Left lung (tissue), 10 donors: ENCODE measurements around the gene SSX2IP. TPM values are rescaled to one million over a fixed set of nuclear protein-coding genes. Genes with fewer than 3 reads are reported as not detected.

Experiments used
- ATAC-seq: fragments of 200-7000 bp; cut with Tn5 transposase; one replicate; pipeline ENCODE4 v1.9.1; 2020; ENCODE audit warnings: moderate library complexity
- DNase-seq, 4 donors: peaks; one replicate each; pipeline ENCODE4 v3.0.0-alpha.2; 2013 to 2020
- H3K27ac ChIP-seq, 2 donors: fragments of 200-600 bp; sonication (generic) in 1 of 2; one replicate each; pipeline versions ENCODE4 v1.5.0 to v1.8.0; 2020 to 2021
- H3K27me3 ChIP-seq, 2 donors: fragments of 200-600 bp; sonication (generic) in 1 of 2; one replicate each; pipeline versions ENCODE4 v1.5.0 to v1.8.0; 2020 to 2021
- H3K36me3 ChIP-seq, 2 donors: fragments of 200-600 bp; sonication (generic) in 1 of 2; one replicate each; pipeline versions ENCODE4 v1.5.0 to v1.8.0; 2020 to 2021
- H3K4me1 ChIP-seq, 2 donors: fragments of 200-600 bp; one replicate each; pipeline ENCODE4 v1.8.0; 2021
- H3K4me3 ChIP-seq, 2 donors: fragments of 200-600 bp; sonication (generic) in 1 of 2; one replicate each; pipeline versions ENCODE4 v1.5.0 to v1.8.0; 2020 to 2021; ENCODE audit warnings: mild to moderate bottlenecking in 1 of 2
- H3K9me3 ChIP-seq, 2 donors: fragments of 200-600 bp; sonication (generic) in 1 of 2; one replicate each; pipeline versions ENCODE4 v1.5.0 to v1.8.0; 2020 to 2021
- intact Hi-C, 2 donors: fragments of 100-400 bp; cut with DNase I; formaldehyde crosslinking; loops; one replicate each; pipeline versions ENCODE4 v1.11.2 to v1.14.2; 2022
- polyA plus RNA-seq, 6 donors: library from polyadenylated mRNA; unstranded; fragments of 120-200 nt; gene quantifications; one replicate each; pipeline ENCODE4 v1.2.1, GENCODE V29; 2013; ENCODE audit not compliant: insufficient read length in 6 of 6
- total RNA-seq, 2 donors: library from RNA; stranded (reverse); fragmentation: NEBNext Ultra II Directional; extraction: Animal tissue kit (Norgen Biotek cat#: 25700); gene quantifications; one replicate each; pipeline ENCODE4 v1.2.1, GENCODE V29; 2021
- TF ChIP-seq, protein P1 (sequence below), 2 donors: fragments of 200-600 bp; sonication (generic) in 1 of 2; IDR thresholded peaks; one replicate each; pipeline versions ENCODE4 v1.5.0 to v1.8.0; 2021; ENCODE audit warnings: antibody characterized with exemption in 2 of 2
- donor health status: DM: no; HTN: yes; CAD: no.
- donor health status: DM: no; HTN: no; CAD: no.

SSX2IP gene
- total and polyA plus RNA-seq, 8 donors, result 10.1 to 20.2 (median 17.8) TPM

DNA sequence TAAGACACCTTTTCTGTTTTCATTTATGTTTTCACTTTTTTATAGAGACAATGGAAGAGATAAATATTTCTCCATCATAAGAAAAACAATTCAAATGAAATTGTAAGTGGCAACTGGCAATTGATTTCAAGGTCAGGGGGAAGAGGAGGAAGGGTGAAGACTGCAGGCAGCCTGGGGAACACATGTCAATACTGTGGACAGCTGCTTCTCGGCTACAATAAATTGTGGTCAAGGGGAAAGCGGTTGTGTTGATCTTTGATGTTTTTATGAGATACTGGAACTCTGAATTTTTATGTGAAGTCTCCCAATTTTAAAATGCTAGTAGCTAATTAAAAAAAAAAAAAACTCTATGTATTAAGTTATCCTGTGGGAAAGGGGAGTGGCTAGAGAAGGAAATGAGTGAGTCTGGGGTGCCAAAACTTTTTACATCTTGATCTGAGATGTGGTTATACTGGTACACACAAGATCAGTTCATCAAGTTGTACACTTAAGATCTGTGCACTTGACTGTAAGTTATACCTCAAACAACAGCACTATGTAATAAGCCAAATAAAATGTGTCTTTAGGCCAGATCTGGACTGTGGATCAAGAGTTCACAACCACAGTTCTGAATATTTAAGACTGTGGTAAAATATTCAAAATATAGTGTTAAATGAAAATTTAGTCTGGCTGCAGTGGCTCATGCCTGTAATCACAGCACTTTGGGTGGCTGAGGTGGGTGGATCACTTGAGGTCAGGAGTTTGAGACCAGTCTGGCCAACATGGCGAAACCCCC is 18.0 kb downstream of the SSX2IP start:
- H3K27me3 ChIP-seq, result no peaks in the 10 kb centered on the region
- H3K4me1 ChIP-seq, result no peaks in the 10 kb centered on the region
- TF ChIP-seq, protein P1, sequence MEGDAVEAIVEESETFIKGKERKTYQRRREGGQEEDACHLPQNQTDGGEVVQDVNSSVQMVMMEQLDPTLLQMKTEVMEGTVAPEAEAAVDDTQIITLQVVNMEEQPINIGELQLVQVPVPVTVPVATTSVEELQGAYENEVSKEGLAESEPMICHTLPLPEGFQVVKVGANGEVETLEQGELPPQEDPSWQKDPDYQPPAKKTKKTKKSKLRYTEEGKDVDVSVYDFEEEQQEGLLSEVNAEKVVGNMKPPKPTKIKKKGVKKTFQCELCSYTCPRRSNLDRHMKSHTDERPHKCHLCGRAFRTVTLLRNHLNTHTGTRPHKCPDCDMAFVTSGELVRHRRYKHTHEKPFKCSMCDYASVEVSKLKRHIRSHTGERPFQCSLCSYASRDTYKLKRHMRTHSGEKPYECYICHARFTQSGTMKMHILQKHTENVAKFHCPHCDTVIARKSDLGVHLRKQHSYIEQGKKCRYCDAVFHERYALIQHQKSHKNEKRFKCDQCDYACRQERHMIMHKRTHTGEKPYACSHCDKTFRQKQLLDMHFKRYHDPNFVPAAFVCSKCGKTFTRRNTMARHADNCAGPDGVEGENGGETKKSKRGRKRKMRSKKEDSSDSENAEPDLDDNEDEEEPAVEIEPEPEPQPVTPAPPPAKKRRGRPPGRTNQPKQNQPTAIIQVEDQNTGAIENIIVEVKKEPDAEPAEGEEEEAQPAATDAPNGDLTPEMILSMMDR (IDR thresholded peaks at IDR 0.05), result no peak
- intact Hi-C loops, result no loop called here
- H3K27ac ChIP-seq, result no peak overlapping the region
- no peaks in the 10 kb centered on the region for H3K36me3 ChIP-seq
- DNase-seq (no peak), ATAC-seq (no peak)
- no peak overlapping the region for H3K4me3 ChIP-seq
- H3K9me3 ChIP-seq, result no peaks in the 10 kb centered on the region

- TF ChIP-seq, protein P1 (IDR thresholded peaks at IDR 0.05), result no peak
- no peaks in the 10 kb centered on the region for H3K9me3 ChIP-seq
- ATAC-seq, result no peak
- H3K36me3 ChIP-seq, result no peaks in the 10 kb centered on the region
- no peak overlapping the region for H3K4me3 ChIP-seq
- no peaks in the 10 kb centered on the region for H3K4me1 ChIP-seq
- intact Hi-C loops, result no loop called here
- H3K27ac ChIP-seq, result no peak overlapping the region
- no peaks in the 10 kb centered on the region for H3K27me3 ChIP-seq
- DNase-seq, result no peak
These were observed 20.4 kb downstream of the SSX2IP start for GRCh38 chr1:84669831-84670230.

DNA sequence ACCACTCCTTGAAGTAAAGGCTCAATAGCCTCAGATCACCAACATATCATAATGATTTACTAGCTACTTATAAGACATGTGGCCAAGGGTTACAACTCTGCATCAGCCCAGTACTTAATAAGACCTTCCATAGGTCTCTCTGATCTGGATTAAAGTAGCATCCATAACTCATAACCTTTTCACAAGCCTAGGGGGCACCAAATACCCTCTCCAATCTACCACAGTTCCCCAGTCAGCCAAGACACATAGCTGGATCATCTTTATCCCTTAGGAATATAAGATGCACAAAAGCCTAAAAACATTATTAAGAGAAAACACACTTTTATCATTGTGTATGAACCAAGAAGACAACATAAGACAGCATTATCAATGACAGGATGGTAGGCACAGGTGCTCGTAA is 22.1 kb downstream of the SSX2IP start:
- DNase-seq, result no peak
- Histone ChIP-seq H3K27ac (no peak overlapping the region), H3K4me3 (no peak overlapping the region), H3K27me3 (no peaks in the 10 kb centered on the region), H3K36me3 (no peaks in the 10 kb centered on the region), H3K9me3 (no peaks in the 10 kb centered on the region), H3K4me1 (no peaks in the 10 kb centered on the region)
- intact Hi-C loops, result no loop called here
- no peak for ATAC-seq
- TF ChIP-seq, protein P1 (IDR thresholded peaks at IDR 0.05), result no peak

DNA sequence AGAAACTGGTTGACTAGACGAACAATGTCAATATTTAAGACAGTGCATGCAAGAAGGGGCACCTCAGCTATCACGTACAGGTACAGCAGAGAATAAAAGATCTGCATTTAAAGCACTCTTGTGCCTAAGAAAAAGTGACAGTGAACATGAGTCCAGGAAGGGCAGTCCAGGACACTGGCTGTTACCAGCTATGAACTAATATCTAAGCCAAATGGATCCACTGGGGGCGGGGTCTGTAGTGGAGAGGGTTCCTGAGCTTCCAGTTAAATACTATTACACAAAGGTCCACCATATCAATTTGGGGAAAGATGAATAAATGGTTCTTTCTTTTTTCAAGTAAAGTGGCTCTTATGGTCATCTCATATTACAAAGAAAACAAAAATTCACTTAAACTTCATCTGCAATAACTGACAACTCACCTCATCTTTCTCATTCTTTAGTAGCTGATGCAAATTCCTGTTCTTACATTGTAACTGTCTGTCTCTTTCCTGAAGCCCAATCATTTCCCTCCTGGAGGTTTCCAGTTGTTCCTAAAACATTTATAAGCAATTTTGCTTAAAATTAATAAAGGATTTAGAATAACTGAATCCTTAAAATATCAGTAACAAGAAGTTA is 24.5 kb downstream of the SSX2IP start:
- TF ChIP-seq, protein P1 (IDR thresholded peaks at IDR 0.05), result no peak
- ATAC-seq, result no peak
- intact Hi-C loops, result no loop called here

GRCh38 chr1:84653130-84653677 is 37.1 kb downstream of the SSX2IP start:
- H3K36me3 ChIP-seq, result peaks cover 0 to 29% of the 10 kb centered on the region in 2 donors

More for the DNA sequence above, 24.5 kb downstream of the SSX2IP start:
- Histone ChIP-seq H3K9me3 (no peaks in the 10 kb centered on the region), H3K4me1 (no peaks in the 10 kb centered on the region), H3K27me3 (no peaks in the 10 kb centered on the region), H3K36me3 (no peaks in the 10 kb centered on the region), H3K4me3 (no peak overlapping the region), H3K27ac (no peak overlapping the region)
- DNase-seq, result peak in 1 of 4 donors; percentile 9

More at GRCh38 chr1:84653130-84653677, 37.1 kb downstream of the SSX2IP start:
- no peak overlapping the region for H3K27ac ChIP-seq
- TF ChIP-seq, protein P1 (IDR thresholded peaks at IDR 0.05), result no peak
- DNase-seq, result no peak
- H3K9me3 ChIP-seq, result no peaks in the 10 kb centered on the region
- intact Hi-C loops, result no loop called here
- ATAC-seq, result no peak
- H3K27me3 ChIP-seq, result no peaks in the 10 kb centered on the region
- H3K4me3 ChIP-seq, result no peak overlapping the region
- no peaks in the 10 kb centered on the region for H3K4me1 ChIP-seq
